ENCODE data around the gene TBX21.

- TF ChIP-seq CTCF (IDR thresholded peaks at IDR 0.05), result no peak
- TF ChIP-seq POLR2A (IDR thresholded peaks at IDR 0.05), result no peak
Measured at GRCh38 chr17:47707056-47707804, 25.8 kb upstream of the TBX21 start.
